ENCODE measurements around the gene COL8A2.

The COL8A2 gene

DNA sequence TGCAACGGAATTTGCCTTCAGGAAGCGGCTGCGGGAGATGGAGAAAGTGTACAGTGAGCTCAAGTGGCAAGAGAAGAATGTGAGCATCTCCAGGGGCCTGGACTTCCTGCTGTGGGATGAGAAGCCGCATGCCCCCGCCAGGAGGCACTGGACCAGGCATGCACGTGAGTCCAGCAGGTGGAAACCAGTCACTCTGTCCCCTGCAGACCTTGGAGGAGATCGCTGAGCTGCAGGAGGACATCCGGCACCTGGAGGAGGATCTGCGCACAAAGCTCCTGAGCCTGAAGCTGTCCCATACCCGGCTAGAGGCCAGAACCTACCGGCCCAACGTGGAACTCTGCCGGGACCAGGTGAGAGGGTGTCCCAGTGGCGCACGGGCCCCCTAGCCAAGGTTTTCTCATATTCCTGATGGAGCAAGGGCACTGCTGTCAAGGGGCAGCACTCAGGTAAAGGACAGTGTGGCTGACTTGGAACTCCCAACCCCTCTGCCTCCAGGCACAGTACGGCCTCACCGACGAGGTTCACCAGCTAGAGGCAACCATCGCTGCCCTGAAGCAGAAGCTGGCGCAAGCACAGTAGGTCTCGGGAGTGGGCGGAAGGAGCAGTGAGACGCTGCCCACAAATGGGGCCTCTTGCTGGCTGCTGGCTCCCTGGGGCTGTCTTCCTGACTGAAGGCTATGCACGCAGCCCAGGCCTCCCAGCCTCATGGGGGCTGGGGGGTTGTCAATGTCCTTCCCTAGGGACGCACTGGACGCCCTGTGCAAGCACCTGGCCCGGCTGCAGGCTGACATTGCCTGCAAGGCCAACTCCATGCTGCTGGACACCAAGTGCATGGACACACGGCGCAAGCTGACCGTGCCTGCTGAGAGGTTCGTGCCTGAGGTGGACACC is 37.5 kb downstream of the COL8A2 start:
- DNase-seq, result no peak

DNA sequence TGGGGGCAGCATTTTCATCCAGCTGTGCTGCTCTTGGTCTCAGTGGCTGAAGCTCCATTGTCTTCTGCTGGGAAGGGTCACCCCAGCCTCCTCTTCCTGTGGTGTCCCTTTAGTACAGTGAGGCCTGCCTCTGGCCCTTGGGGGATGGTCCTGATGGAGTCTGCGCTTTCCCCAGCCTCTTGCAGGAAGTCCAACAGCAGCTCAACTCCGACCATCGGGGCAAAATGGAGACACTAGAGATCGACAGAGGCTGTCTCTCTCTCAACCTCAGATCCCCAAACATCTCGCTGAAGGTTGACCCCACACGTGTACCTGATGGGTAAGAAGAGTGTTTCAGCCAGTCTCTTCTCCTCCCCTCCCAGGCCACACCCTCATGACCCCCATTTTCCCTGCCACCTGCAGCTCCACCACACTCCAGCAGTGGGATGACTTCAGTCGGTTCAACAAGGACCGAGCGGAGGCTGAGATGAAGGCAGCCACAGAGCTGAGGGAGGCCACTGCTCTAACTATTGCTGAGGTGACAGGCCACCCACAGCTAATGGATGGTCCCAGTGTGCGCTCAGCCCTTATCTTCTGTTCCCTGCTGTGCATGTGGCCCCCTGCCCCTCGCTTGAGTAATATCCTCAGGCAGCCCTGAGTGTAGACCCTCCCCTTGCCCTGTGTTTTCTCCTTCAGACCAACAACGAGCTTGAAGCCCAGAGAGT is 38.3 kb downstream of the COL8A2 start:
- no peak for DNase-seq

DNA sequence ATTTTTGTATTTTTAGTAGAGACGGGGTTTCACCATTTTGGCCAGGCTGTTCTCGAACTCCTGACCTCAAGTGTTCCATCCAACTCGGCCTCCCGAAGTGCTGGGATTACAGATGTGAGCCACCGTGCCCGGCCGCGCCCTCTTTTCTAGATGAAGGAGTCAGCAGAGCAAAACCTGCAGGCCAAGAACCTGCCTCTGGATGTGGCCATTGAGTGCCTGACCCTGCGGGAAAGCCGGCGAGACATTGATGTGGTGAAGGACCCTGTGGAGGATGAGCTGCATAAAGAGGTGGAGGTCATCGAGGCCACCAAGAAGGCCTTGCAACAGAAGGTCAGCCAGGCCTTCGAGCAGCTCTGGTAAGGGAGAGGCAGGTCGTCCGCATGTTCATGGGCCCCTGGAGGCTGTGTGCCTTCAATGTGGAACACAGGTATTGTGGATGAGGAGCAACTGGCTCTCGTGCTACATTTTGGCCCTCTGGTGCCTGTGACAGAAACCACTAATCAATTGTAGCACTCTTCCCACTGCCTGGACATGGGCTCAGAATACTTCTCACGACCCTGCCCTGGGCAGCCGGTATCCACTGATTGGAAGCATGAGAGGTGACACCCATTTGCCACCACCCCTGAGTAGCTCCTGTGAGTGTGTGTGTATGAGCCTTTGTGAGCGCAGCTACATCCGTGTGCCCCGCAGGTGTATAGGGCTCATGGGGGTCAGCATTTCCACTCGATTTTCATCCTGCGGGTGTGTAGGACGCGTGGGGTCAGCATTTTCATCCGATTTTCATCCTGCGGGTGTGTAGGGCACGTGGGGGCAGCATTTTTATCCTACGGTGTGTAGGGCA is 39.1 kb downstream of the COL8A2 start:
- no peak for DNase-seq

DNA sequence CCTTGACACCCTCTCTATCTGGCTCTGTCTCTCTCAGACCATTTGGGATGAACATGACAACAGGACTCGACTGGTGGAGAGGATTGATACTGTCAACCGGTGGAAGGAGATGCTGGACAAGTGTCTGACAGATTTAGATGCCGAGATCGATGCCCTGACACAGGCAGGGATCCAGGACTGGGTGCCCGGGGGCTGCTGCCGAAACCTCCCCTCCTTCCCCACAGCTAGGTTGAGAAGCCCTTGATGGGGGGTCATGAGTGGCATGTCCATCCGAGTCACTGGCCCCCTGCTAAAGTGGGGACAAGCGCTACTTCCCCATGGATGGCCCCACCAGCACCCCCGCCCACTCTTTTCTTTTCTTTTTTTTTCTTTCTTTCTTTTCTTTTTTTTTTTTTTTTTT is 39.9 kb downstream of the COL8A2 start:
- DNase-seq, result no peak

DNA sequence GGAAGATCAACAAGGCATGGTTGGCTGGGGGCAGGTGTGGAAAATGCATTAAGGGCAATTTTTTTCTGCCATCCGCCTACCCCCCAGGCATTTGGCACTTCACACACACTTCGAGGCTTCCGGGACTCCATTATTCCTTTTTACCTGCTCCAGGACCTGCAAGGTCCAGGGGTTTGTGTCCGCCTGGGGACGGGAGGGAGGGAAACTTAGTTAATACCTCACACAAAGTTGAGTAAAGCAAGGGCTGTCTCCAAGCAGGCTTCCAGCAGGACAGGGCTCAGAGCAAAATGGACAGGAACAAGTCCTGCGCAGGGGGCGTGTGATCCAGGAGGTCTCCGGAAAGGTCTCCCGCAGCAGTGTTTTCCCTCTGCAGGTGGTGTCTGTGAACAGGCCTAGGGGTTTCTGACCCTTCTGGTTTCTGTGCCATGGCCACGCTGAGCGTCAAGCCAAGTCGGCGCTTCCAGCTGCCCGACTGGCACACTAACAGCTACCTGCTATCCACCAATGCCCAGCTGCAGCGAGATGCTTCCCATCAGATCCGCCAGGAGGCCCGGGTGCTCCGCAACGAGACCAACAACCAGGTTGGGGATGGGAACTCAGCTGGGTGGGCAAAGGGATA is 40.4 kb downstream of the COL8A2 start:
- no peak for DNase-seq

DNA sequence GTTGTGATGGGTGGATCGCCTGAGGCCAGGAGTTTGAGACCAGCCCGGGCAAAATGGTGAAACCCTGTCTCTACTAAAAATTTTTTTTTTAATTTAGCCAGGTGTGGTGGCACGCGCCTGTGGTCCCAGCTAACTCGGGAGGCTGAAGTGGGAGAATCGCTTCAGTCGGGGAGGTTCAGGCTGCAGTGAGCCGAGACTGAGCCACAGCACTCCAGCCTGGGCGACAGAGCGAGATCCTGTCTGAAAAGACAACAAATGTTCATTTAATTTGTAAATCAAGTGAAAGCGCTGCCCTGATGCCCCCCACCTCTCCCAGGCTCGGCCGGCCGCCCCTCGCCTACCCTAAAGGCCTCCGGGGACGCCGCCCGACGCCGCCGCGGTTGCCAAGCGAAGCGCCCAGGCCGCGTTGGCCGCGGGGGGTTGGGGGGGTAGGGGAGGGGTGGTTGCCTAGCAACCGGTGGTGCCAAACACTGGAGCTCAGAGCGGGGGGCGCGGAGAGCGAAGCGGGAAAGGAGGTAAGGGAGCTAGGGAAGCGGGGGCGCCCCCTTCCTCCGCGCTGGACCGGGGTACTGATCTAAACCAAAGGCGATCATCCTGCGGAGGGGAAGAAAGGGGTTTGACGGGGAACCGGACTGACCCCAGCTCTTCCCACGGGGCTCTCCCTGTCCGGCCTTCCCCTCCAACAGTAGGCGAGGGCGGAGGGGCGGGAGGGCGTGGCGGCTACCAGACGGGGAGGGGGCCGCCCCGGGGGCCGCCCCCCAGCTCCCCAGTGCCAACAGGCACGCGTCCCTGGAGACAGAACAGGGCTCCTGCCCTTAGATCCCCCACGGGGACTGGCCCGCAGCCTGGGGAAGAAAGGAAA is 41.2 kb downstream of the COL8A2 start, which contains the start of gene TEKT2:
Gene TEKT2 (plus strand): TSS at position 460 of the 862 bp plus-strand sequence. CDS start 828 bp downstream, outside the sequence.
- DNase-seq, result no peak

DNA sequence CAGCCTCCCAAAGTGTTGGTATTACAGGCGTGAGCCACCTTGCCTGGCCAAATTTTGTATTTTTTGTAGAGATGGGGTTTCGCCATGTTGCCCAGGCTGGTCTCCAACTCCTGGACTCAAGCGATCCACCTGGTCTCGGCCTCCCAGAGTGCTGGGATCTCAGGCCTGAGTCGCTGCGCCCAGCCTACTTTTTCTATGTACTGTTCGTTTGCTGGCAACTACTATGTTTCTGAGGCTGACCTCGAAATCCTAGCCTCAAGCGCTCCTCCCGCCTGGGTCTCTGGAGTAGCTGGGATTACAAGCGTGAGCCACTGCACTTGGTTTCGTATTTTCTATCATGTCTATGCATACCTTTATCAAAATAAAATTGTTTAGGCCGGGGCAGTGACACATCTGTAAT is 41.8 kb downstream of the COL8A2 start:
- no peak for DNase-seq

DNA sequence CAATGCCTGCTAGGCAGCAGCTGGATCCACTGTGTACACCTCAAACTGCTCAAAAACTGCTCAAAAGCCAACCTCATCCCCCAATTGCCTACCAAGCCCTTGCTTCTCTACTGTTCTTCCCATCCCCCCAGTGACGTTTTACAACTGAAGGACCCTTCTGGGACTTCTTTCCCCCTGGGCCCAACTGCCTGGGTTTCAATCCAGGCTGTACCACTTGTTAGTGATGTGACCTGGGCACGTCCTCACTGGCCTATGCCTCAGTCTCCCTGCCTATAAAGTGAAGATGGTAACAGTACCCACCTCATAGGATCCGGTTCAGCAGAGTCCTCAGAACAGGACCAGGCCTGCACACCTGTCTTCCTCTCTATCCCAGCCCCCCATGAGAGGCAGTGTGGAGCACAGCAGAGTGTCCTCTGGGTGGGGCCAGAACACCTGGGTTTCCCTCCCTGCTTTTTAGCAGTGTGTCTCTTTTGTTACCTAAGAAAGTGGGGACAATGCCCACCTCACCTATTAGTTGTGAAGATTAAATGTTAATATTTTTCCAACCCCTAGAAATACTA is 43.0 kb downstream of the COL8A2 start:
- DNase-seq, result no peak

DNA sequence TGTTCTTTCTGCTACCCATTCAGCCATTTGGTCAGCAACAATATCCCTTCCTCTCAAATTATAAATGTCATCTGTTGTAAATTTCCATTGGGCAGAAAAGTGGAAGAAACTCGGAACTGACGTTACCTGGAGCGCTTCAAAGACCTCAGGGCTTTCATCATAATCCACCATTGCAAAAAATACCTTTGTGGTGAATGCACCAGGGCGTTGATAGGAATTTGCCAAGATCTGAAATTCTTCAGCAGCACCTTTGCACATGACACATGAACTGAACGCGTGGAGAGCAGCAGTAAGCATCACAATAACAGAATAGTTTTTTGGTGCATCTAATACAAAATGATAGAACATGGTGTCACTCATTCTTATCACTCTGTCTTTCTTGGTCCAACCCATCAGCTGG is 44.2 kb downstream of the COL8A2 start:
- DNase-seq, result no peak

DNA sequence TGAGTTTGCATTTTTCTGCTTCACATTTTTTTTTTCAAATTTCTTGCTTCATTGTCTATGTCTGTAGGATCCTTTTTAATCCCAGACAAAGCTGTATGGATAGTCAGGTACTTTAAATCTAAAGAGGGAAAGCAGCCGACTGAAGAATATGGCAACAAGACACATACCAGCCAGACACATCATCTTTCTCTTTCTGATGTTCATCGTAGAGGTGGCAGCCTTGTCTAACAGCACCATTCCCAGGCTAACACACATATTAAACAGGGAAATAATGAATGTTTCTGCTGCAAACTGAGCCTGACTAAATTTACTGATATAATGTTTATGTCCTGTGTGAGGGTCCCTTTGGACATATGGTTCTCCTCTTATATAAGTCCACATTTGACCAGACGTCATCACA is 44.8 kb downstream of the COL8A2 start:
- no peak for DNase-seq

DNA sequence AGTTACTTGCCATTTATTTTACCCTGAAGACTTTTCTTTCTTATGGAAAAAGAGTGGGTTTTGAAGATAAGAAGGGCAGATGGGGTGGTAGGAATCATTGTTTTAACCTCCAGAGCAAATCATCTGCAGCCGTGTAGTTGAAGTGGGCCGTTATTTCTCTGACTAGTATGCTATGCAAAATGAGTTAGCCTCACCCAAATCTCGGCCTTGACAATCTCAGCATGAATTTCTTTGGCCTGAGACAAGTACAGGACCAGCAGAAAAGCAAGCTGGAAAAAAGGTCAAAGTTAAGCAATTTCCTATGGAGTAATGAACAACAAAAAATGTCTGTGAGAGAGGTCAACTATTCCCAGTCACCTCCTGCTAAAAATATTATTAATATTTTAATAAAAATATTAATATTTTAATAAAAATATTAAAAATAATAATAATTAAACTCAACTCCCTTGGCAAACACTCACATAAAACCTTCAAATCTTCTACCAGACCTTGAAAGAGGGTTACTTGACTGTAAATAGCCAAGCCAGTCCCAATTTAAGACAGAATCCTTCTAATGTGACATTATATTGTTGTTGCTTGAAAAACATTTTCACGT is 47.9 kb downstream of the COL8A2 start:
- no peak for DNase-seq

DNA sequence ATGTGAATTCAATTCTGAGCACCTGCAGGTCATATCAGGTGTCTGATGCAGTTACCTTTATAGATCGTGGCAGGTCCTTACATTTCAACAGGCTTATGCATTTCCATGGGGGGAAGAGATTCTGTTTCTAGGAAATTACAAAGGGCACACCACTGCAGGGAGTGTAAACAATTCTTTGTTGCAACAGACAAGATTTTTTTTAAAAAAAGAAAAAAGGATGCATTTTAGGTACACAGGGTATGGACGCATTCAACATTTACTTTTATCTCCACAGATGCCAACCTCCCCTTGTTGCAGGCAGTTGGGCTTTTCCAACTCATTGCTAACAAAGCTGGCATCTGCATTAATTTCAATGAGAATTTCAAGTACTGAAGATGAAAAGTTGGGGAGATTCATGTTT is 54.7 kb downstream of the COL8A2 start:
- DNase-seq, result no peak

DNA sequence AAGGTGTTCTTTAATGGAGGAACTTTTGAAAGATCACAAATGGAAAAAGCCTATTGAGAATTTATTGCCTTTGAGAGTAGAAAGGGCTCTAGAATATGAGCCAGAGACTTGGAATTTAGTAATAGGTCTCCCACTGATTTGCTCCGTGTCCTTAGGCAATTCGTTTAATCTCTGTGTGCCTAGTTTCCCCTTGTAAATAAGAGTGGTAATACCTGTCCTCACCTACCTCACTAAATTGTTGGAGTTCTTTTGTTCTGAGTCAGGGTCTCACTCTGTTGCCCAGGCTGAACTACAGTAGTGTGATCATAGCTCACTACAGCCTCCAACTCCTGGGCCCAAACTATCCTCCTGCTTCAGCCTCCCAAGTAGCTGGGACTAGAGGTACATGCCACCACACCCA is 56.2 kb downstream of the COL8A2 start:
- DNase-seq, result no peak

DNA sequence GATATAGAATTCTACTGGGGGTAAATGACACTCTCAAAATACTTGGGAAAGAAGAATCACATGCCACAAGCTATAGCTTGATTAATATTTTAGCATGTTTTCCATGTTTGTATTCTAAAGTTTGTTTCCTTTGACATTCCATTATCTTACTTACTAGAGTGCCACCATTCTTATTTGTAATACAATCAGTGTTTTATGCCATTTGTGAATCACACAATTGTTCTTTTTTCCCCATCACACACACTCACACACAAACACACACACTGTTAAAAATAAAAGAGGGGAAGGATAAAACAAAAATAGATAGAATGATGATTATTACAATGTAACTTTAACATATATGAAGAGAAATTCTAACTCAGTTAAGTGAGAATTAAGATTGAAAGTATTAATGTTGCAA is 57.2 kb downstream of the COL8A2 start:
- no peak for DNase-seq

DNA sequence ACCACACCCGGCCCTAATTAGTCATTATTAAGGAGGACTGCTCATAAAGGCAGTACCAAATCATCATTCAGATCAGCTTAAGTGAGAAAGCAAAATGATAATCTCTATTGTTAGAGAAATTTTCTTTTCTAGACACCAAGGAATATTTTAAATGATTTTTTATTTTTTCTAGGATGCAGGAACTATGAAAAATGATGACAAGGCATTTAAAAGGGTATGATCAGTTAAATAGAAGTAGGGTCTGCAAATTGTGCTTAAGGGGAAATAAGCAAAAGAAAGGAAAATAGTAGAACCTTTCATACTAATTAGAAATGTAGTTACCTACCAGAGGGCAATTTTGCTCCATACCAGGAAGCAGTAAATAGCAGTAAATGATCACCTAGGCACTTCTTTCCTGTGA is 62.7 kb downstream of the COL8A2 start:
- DNase-seq, result no peak

DNA sequence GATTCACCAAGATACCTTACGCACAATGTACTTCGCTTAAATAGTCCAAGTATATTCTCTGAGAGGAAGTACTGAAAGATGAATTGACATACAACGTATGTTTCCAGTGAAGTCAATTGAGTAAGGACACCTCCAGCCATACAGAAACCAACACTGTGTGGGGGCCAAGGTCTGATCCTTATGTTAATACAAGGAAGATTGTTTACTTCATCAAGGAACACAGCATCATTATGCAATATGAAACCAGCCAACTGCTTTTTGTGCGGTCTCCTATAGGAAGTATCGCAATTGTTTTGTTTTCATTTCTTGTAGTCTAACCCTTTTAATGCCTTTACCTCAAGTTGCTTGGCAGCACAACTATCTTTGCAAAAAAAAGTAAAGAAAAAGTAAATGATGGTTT is 69.3 kb downstream of the COL8A2 start:
- DNase-seq, result no peak

DNA sequence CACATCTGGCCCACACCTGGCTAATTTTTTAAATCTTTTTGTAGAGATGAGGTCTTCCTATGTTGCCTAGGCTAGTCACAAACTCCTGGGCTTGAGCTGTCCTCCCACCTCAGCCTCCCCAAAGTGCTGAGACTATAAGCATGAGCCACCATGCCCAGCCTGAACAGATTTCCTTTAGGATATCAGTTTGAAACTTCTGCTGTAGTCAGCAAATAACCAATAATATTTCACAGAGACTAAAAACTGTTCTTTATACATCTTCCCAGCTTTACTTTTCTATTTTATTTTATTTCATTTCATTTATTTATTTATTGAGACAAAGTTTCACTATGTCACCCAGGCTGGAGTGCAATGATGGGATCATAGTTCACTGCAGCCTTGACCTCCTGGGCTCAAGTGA is 71.0 kb downstream of the COL8A2 start:
- DNase-seq, result no peak

DNA sequence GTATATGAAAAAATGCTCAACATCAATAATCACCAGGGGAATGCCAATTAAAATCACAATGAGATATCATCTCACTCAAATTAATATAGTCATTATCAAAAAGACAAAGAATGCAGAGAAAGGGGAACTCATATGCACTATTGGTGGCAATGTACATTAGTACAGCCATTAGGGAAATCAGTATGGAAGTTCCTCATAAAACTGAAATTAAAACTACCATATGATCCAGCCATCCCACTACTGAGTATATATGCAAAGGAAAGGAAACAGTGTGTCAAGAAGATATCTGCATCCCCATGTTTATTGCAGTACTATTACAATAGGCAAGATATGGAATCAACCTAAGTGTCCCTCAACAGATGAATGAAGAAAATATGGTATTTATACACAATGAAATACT is 73.2 kb downstream of the COL8A2 start:
- DNase-seq, result no peak
